ENCODE data around the gene DNAL1.

DNA sequence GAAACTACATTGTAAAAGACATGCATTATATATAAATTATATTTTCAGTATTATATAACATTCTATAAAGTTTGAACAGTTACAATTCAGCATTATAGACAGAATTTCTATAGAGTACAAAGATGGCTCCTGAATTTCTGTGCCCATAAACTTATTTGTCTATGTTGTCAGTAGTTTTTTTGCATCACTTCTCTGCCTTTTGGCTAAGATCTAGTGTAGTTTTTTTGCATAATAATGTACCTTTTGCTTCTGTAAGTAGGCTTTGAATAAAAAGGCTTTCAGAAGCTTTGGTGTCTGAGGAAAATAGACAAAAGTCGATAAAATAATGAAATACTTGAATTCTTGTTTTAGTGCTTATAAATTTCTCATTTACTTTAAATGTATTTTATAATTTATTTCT lies 11.1 kb downstream of the DNAL1 start:
- TF ChIP-seq, protein P1, sequence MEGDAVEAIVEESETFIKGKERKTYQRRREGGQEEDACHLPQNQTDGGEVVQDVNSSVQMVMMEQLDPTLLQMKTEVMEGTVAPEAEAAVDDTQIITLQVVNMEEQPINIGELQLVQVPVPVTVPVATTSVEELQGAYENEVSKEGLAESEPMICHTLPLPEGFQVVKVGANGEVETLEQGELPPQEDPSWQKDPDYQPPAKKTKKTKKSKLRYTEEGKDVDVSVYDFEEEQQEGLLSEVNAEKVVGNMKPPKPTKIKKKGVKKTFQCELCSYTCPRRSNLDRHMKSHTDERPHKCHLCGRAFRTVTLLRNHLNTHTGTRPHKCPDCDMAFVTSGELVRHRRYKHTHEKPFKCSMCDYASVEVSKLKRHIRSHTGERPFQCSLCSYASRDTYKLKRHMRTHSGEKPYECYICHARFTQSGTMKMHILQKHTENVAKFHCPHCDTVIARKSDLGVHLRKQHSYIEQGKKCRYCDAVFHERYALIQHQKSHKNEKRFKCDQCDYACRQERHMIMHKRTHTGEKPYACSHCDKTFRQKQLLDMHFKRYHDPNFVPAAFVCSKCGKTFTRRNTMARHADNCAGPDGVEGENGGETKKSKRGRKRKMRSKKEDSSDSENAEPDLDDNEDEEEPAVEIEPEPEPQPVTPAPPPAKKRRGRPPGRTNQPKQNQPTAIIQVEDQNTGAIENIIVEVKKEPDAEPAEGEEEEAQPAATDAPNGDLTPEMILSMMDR (IDR thresholded peaks at IDR 0.05; ENCODE audit: poor library complexity) = no peak
- no peak for TF ChIP-seq EZH2 (IDR thresholded peaks at IDR 0.05; ENCODE audit: borderline replicate concordance)
